HG02970 (cell line): ENCODE results near the gene INHBB.

ENCODE experiments used
- ATAC-seq: cut with Tn5 transposase; IDR thresholded peaks from one replicate; pipeline ENCODE4 v1.9.1; 2021; ENCODE audit warnings: mild to moderate bottlenecking, moderate library complexity, moderate number of reproducible peaks; ENCODE audit not compliant: unreplicated experiment, low FRiP score

The INHBB gene

DNA sequence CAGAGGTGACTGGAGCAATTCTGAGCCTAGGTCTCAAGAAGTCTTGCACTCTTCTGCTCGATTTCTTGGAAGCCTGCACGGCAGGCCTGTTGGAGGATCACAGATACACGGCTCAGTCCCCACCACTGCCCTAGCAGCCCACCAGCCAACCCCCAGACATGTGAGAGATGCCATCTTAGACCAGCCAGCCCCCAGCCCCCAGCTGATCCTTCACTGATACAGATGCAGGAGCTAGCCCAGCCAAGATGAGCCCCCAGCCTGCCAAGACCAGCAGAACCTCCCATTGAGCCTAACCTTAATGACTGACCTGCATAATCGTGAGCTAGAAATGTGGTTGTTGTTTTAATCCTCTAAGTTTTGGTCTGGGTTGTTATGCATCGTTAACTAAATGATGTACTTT lies 47.5 kb downstream of the INHBB start:
- ATAC-seq = no peak

DNA sequence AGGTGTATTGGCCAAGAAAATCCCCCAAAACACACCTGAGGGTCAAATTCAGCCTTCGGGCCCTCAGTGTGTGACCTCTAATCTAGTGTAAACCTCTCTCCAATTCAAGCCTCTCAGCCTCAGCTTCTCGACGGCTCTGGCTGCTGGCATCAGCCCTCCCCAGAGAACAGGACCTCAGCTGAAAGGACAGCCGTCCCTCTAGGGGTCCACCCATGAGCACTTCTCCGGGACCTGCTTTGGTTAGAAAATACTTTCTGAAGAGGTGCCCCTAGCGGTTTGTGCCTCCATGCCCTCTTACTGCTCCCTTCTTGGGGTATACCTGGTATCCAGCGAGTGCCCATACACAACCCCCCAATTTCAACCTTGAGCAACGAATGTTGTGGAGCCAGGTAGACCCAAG lies 48.8 kb downstream of the INHBB start:
- ATAC-seq = no peak

DNA sequence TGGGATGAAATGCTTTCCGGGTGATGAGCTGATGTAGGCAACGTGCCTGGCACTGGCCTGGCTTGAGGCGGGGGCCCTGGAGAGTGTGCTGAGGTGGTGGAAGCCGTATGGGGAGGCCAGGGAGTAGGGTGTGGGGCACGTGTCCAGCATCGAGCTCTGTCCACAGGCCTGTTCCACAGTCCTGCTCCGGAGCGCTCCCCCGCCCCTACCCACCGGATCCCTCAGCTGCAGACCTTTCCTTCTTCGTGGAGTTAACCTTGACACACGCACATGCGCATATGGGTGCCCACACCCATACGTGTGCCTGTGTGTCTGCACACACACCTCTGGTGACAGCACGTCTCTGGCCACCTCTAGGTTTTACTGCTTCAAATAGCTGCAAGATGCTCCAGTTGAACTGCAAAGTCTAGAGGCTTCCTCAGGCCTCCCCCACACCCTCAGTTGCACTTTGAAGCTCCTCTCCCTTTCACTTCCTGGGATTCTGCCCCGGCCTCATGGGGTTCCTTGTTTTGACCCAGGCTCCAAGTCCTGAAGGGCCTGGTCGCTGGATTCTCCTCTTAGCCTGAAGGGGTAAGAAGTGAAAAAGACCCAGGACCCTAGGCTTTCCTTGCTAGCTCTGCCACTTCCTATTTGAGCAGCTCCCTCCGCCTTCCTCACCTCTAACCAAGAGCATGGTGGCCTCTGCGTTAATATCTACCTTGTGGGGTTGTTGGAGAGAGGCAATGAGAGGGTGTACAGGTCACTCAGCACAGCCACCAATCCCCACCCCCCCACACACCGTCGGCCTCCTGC lies 49.5 kb downstream of the INHBB start:
- ATAC-seq = no peak

DNA sequence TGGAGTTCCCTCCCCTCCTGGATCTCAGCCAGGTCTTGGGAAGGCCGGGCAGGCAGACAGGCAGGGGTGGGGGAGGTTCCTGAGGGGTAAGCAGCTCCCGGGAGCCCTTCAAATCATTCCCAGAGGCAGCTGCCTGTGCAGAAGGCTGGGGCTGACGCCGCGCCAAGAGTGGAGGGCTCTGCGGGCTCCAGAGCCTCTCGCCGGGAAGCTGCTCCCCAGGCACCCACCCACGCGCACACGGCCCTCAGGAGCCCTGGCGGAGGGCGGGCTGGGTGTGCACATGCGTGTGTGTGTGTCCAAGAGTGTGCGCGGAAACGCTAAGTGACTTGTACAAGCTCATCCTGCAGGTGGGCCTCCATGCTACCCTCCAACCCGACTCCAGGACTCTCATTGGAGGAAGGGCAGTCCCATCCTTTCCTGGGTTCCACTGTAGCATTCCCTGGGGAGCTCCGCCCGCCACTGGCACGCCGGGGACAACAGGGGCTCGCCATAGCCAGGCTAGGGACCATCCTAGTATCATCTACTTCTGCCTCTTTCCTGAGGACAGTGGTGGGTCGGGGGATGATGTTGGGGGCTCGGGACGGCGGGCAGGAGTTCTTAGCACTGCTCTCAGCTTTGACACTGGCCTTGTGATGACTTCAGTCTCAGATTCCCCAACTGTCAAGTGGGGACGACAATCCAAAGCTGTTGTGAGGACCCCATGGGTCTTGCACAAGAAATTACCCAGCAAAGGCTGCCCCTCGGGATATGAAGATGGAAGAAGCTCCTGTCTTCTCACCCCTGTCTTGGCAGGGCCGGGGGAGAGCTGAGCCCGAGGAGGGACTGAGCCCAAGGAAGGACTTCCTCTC lies 50.3 kb downstream of the INHBB start:
- no peak for ATAC-seq

DNA sequence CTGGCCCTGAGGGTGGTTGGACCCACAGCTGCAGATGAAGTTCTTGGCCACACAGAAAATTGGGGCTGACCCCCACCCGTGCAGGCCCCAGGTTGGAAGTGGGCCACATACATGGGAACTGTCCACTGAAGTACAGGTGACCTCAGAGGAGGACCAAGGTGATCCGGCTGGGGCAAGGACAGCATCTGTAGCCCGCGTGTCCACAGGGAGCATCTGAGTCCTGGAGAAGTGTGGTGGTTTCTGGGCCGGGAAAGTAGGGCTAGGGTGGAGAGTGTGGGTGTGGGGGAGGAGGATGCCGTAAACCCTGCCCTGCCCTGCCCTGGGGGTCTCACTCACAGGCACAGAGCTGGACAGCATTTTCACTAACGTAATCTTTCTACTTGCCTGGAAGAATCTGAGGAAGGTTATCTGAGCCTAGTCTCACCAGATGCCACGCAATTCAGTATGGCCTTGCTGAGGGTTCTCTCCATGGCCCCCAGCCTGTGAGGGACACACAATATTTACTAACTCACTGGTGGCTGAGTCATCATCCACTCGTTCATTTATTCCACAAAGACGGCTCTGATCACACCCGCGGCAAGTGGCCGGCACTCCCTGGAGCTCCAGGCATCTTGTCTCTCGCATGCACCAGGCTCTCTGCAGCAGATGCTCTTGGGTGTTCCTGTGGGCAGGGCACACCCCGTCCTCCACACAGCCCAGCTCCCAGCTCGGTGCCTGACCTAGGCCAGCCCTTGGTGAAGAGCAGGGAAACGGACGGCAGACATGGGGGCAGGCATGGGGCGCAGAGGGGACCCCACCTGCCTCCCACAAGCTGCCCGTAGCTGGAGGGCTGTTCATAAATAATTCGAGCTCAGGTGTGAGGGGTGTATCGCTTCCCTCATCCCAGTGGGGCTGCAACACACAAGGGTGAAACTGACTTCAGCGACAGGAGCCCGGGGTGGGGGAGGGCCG lies 51.2 kb downstream of the INHBB start:
- no peak for ATAC-seq

DNA sequence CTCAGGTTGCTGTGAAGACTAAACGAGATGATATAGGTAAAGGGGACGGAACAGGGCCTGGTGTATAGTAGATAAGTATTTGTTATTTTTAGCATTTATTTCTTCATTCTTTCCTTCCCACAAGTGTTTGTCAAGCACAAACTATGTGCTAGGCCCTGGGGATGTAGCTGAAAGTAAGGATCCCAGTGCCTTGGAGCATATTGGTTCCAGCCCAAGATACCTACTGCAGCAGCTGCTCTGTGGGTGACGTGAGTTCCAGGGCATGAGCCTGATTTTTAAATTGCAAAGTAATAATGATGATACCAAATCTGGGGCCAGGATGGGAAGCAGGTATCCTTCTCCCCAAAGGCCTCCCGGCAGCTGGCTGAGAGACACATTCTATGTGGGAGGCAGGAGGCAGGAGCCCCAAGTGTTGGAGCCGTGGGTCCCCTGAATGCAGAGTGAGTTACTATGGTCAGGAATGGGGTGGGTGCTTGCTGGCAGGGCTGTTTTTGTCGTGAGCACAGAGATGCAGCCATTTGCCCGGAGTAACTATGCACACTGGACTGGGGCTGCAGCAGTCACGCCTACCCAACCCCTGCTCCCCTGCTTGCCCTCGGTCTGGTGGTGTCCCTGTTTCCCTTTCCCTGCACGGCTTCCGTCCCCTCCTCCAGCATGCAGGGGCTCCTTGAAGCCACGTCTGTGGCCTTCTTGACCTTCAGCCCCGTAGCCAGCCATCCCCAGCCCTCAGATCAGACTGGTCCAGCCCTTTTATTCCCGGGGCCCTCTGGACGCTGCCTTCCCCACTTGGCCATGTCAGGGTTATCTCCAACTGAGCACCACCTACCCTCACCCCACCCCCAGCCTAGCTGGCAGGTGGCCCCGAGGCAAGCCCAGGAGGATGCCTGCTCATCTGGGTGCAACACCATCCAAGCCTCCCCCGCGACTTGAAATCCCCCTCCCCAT lies 52.4 kb downstream of the INHBB start:
- ATAC-seq = no peak

DNA sequence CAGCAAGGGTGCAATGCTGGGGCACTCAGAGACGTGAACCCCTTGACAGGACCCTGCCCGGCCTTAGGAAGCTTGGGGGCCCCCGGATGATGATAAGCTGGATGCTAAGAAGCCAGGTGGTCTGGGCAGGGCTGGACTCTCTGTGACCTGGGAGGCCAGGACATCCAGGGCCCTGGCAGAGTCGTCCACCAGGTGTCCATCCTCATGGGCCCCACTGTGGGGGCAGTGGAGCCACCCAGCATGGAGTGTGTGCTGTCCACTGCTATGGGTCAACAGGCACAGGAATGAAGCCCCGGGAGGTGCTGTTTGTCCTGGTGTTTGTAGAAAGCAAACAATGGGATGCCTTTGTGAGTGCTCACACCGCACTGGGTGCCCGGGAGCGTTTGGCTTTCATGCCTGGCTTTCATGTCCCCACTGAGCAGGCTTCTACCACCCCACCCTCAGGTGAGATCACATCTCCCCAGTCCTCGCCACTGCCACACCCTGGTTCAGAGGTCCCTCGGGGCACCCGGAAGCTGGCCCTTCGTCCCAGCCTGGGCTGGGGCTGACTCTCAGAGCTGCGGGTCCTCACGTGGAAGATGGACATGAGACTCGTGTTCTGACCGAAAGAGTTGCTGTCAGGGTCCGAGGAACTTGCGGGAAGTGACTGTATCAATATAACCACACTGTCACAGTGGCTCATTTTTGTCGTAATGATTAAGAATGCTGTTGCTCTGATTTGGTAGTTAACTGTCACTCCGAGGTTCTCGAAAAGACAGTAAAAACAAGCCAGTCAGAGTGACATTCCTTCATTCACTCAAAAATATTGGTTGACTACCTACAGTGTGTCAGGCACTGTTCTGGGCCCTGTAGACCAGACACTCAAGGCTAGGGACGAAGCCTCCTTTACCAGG lies 53.3 kb downstream of the INHBB start:
- ATAC-seq = no peak

DNA sequence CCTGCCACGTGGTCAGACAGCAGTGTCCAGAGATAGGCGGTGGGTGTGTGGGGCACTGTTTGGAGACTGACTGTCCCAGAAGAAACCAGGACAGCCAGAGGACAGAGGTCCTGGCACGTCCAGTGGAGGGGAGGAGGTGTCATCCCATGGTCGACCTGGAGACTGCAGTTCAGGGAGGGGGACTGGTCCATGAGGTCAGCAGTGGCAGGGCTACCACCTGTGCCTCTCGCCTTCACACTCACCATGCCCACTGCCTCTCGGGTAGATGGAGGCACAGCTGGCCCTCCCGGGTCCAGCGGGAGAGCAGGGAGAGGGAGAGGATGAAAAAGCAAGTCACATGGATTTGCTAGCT lies 53.9 kb downstream of the INHBB start:
- ATAC-seq = no peak

DNA sequence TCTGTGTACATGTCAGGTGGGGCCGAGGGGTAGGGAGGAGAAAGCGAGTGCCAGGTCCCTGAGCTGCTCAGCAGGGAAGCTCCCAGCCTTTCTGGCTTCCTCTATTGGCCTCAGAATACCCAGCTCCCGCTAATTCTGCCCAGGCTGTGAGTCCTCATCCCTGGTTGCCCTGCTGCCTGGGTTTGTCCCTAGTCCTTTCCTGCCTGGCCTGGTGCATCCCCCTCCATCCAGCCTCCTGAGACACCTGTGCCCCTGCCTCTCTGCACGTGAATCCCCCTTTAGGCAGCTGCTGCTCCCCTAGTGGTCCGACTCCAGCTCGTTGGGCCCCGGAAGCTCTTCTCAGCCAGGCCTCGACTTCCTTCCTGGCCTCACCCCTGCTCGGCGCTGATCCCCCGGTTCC lies 54.6 kb downstream of the INHBB start:
- no peak for ATAC-seq
